ENCODE results near the gene IL3RA.
"Not testable (repeated sequence)": the region's sequence is repeated elsewhere in the genome, so short reads cannot be mapped to it uniquely, and the experiment has no call there.

- TF ChIP-seq CTCF, POLR2A (IDR thresholded peaks at IDR 0.05): not testable (repeated sequence)
Measured at GRCh38 chrX:1297591-1297990, 39.0 kb upstream of the IL3RA start.
